ENCODE results near the gene KCNG2. TPM values are rescaled to one million over a fixed set of nuclear protein-coding genes. Genes with fewer than 3 reads are reported as not detected.
A peak's percentile ranks its signal among the peaks of the same experiment; 100 is the strongest.

Gene KCNG2
- total and polyA plus RNA-seq, 4 donors, result 1.3 to 2.2 (median 1.4) TPM

DNA sequence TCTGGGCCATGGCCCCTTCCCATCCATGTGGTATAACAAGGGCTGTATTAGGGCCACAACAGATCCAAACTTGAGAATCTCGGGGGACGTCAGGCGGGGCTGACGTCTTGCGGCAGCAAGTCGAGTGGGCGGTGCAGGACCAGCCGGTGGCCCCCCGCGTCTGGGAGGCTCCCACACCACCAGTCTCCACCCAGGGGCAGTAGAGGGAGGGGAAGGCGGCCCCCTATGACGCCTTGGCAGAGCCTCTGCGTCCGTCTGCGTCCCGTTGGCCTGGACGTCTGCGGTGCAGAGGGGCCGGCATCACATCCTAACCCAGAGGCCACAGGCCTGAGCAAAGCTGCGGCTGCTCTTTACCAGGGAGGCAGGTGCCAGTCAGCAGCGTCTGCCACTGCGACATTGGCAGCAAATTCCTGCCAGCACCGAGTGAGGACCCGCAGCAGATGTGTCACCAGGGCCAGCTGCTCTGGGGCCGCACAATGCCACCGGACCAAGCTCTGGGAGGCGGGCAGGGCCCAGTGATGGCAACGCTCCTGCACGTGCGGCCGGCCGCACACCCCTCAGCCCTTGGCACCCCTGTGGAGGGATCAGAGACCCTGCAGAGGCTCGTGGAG lies 73.8 kb downstream of the KCNG2 start:
- peaks cover 2% of the 10 kb centered on the region for H3K9me3 ChIP-seq (ENCODE audit: control insufficient read depth, insufficient read depth, low read length)
- peak in 2 of 6 donors; percentile 18 to 30 for DNase-seq (ENCODE audit: low read depth in 4 of 6, low spot score in 6 of 6)
- H3K27me3 ChIP-seq (ENCODE audit: control insufficient read depth, insufficient read depth, low read length), result no peaks in the 10 kb centered on the region
- WGBS (ENCODE audit: insufficient coverage), result 60% methylated on average over 33 of the region's 33 CpGs
- H3K27ac ChIP-seq (ENCODE audit: low read depth, low read length), result no peak overlapping the region
- peaks cover 25% of the 10 kb centered on the region for H3K4me1 ChIP-seq (ENCODE audit: control insufficient read depth, insufficient read depth, low read length)
- H3K36me3 ChIP-seq (ENCODE audit: control insufficient read depth, insufficient read depth, low read length), result peaks cover 10% of the 10 kb centered on the region
- no peak overlapping the region for H3K4me3 ChIP-seq (ENCODE audit: low read depth, low read length)

DNA sequence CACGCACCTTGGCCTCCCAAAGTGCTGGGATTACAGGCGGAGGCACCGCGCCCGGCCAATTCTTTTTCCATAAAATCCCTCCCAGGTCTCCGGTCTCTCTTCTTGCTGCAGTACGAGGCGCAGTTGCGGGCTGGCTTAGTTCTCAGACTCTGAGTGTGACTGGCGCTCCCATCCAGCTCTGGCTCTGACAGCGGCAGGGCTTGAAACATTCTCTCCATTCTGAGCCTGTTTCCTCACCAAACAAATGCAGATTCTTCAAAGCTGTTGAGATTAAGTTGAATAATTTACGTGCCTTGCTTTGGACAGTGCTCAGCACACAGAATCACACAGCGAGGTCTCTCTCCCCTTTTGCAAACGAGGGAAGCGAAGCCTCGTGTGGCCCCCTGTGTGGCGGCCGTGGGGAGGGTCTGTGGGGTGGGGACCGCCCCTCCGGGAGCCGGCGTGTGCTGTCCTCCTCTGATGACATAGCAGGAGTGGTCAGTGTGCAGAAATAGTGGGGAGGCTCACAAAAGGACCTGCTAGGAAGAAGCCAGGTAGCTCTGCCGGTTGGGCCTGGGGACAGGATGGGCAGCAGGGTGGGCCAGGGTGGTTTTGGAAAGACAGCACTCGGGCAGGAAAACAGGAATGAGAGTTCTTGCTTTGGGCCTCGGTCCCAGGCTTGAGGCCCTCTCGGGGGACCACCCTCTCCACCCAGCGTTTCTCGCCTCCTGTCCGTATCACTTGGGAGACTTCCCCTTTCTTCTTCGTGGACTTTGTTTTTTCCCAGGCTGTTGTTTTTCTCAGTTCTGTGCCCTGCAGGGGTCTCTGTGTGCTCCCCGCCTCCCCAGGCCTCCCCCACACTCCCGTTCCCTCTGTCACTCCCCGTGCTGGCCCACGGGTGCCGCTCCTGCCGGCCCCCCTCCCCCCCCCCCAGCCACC lies 75.0 kb downstream of the KCNG2 start:
- WGBS (ENCODE audit: insufficient coverage), result 42% methylated on average over 23 of the region's 36 CpGs
- no peaks in the 10 kb centered on the region for H3K27me3 ChIP-seq (ENCODE audit: control insufficient read depth, insufficient read depth, low read length)
- peaks cover 9% of the 10 kb centered on the region for H3K36me3 ChIP-seq (ENCODE audit: control insufficient read depth, insufficient read depth, low read length)
- no peak overlapping the region for H3K27ac ChIP-seq (ENCODE audit: low read depth, low read length)
- no peak overlapping the region for H3K4me3 ChIP-seq (ENCODE audit: low read depth, low read length)
- peak in 2 of 6 donors; percentile 48 to 55 for DNase-seq (ENCODE audit: low read depth in 4 of 6, low spot score in 6 of 6)
- peaks cover 2% of the 10 kb centered on the region for H3K9me3 ChIP-seq (ENCODE audit: control insufficient read depth, insufficient read depth, low read length)
- H3K4me1 ChIP-seq (ENCODE audit: control insufficient read depth, insufficient read depth, low read length), result peaks cover 35% of the 10 kb centered on the region

DNA sequence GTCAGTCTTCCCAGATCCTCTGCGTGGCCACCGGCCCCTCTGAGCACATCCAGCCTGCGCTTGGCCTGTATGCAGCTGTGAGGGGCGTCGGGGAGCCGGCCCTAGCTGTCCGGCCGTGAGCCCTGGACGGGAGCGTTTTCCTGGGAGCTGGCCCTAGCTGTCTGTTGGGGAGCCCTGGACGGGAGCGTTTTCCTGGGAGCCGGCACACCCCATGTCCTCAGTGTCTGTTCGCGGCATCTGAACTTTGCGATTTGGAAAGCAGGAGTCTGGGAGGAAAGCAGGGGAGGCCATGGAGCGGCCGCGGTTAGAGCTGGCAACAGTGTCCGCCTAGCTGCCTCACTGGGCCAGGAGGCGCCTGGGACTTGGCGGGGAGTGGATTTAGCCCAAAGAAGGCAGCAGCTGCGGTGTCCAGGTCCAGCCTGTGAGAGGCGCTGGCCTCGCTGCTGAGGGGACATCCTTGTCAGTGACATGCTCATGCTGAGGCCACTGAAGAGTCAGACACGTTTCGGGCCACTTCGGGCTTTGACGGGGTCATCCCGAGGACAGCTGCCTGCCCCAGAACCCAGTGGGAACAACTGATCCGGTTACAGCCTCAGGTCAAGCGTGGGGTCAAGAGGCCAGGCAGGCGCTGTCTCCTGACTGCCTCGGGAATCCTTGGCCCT lies 75.8 kb downstream of the KCNG2 start:
- WGBS (ENCODE audit: insufficient coverage), result 67% methylated on average over 34 of the region's 34 CpGs
- H3K27me3 ChIP-seq (ENCODE audit: control insufficient read depth, insufficient read depth, low read length), result no peaks in the 10 kb centered on the region
- no peak for DNase-seq (ENCODE audit: low read depth in 4 of 6, low spot score in 6 of 6)

DNA sequence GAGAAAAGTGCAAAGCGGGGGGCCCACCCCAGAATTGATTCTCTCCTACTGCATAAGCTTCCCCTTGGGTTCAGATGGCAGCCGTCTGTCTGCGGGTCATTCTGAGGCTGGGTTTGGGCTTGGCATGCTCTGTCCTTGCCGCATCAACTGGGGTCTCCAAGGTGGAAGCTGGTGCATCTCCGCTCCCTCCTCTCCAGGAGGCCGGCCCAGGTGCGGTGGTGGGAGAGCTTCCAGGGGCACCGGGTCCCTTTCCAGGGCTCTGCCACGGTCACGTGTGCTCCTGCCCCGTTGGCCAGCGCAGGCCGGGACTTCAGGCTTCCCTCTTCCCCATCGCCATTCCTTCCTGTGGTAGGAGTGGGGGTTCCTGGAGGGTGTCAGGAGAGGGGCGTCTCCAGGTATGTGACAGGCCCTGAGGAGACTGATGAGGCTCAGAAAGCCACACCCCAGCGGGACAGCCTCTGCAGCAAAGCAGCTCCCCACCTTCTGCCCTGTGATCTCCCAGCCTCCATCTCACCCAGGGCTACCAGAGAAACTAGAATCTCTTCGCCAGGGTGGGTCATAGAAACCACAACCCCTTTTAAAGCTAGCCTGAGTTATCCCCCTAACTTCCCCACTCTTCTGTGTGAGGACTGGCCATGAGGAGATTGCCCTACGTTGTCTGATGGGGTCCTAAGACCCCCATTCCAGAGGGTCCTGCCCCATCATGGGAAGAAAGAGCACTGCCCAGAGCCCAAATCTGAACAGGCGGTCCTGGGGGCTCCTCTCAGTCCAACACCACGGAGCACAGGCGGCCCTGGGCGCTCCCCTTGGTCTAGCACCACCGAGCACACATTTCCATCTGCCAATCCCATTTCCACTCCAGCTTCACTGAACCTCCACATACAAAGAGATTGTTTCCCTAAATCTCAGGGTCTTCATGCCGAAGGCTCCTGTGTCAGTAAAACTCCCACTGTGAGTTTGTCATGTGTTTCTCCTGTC lies 77.1 kb downstream of the KCNG2 start:
- Histone ChIP-seq H3K27me3 (ENCODE audit: control insufficient read depth, insufficient read depth, low read length) (no peaks in the 10 kb centered on the region), H3K27ac (ENCODE audit: low read depth, low read length) (no peak overlapping the region), H3K36me3 (ENCODE audit: control insufficient read depth, insufficient read depth, low read length) (peaks cover 3% of the 10 kb centered on the region), H3K4me3 (ENCODE audit: low read depth, low read length) (no peak overlapping the region), H3K9me3 (ENCODE audit: control insufficient read depth, insufficient read depth, low read length) (no peaks in the 10 kb centered on the region), H3K4me1 (ENCODE audit: control insufficient read depth, insufficient read depth, low read length) (peaks cover 38% of the 10 kb centered on the region)
- WGBS (ENCODE audit: insufficient coverage), result 89% methylated on average over 15 of the region's 24 CpGs
- DNase-seq (ENCODE audit: low read depth in 4 of 6, low spot score in 6 of 6), result no peak

More for the DNA sequence above, 75.8 kb downstream of the KCNG2 start:
- no peak overlapping the region for H3K4me3 ChIP-seq (ENCODE audit: low read depth, low read length)
- no peaks in the 10 kb centered on the region for H3K9me3 ChIP-seq (ENCODE audit: control insufficient read depth, insufficient read depth, low read length)
- peaks cover 5% of the 10 kb centered on the region for H3K36me3 ChIP-seq (ENCODE audit: control insufficient read depth, insufficient read depth, low read length)
- no peak overlapping the region for H3K27ac ChIP-seq (ENCODE audit: low read depth, low read length)
- H3K4me1 ChIP-seq (ENCODE audit: control insufficient read depth, insufficient read depth, low read length), result peaks cover 38% of the 10 kb centered on the region

DNA sequence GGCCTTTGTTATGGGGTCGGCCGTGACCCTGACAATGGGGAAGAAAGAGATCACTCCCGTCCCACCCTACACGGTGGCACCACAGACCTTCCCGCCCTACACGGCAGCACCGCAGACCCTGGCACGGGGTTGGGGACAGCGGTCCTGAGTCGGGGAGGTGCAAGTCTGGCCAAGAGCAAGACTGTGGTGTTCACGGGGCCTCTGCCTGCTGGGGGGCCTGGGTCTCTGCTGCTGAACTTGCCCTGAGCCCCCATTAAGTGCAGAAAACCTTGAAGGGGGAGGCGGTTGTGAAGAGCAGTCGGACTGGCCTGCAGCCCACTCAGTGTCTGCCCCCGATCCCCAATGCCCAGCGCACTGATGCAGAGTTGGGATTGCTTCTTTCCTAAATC lies 77.8 kb downstream of the KCNG2 start:
- no peak overlapping the region for H3K4me3 ChIP-seq (ENCODE audit: low read depth, low read length)
- no peaks in the 10 kb centered on the region for H3K9me3 ChIP-seq (ENCODE audit: control insufficient read depth, insufficient read depth, low read length)
- H3K27me3 ChIP-seq (ENCODE audit: control insufficient read depth, insufficient read depth, low read length), result no peaks in the 10 kb centered on the region
- H3K4me1 ChIP-seq (ENCODE audit: control insufficient read depth, insufficient read depth, low read length), result peaks cover 38% of the 10 kb centered on the region
- peaks cover 2% of the 10 kb centered on the region for H3K36me3 ChIP-seq (ENCODE audit: control insufficient read depth, insufficient read depth, low read length)
- WGBS (ENCODE audit: insufficient coverage), result 77% methylated on average over 14 of the region's 15 CpGs
- no peak for DNase-seq (ENCODE audit: low read depth in 4 of 6, low spot score in 6 of 6)
- H3K27ac ChIP-seq (ENCODE audit: low read depth, low read length), result no peak overlapping the region

DNA sequence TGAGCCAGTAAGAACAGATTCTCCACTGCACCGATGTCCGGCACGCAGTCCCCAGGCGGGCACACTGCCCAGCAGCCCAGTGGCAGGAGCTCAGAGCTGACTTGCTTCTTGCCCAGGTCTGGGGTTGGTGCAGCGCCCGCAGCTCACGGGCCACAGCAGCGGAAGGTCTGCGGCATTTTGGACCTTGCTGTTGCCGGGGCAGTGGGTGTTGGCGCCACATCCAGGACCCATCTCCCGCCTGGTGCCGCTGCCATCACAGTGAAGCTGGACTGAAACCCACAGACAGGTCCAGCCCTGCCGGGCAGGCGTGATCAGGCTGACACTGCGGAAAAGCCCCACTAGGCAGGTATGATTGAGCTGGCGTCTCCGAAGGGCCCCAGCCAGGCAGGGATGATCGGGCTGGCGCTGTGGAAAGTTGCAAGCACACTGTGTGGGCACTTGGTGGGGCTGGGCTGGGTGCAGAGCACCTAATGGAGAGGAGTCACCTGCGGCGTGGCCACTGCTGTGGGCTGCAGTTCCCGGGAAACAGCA lies 78.3 kb downstream of the KCNG2 start:
- Histone ChIP-seq H3K4me3 (ENCODE audit: low read depth, low read length) (no peak overlapping the region), H3K27me3 (ENCODE audit: control insufficient read depth, insufficient read depth, low read length) (no peaks in the 10 kb centered on the region), H3K36me3 (ENCODE audit: control insufficient read depth, insufficient read depth, low read length) (peaks cover 2% of the 10 kb centered on the region), H3K4me1 (ENCODE audit: control insufficient read depth, insufficient read depth, low read length) (peaks cover 34% of the 10 kb centered on the region), H3K27ac (ENCODE audit: low read depth, low read length) (no peak overlapping the region), H3K9me3 (ENCODE audit: control insufficient read depth, insufficient read depth, low read length) (no peaks in the 10 kb centered on the region)
- 78% methylated on average over 23 of the region's 23 CpGs for WGBS (ENCODE audit: insufficient coverage)
- no peak for DNase-seq (ENCODE audit: low read depth in 4 of 6, low spot score in 6 of 6)

DNA sequence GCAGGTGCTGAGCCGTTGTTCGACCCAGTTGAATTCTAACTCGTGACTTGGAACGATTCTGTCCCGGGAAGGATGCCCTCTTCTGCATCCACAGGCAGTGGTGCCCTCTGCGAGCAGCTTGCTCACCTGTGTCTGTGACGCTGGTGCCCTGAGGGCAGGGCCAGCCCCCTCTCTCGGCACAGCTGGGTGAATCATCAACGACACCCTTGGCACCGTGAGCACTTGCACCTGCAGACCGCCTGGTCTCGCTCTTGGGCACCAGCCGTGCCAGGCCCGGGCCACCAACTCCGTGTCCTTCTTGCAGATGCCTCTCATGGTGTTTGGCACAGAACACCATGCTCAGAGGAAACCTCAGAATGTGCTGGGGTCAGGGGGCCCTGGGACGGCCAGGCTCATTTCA lies 78.8 kb downstream of the KCNG2 start:
- no peak for DNase-seq (ENCODE audit: low read depth in 4 of 6, low spot score in 6 of 6)
- H3K4me3 ChIP-seq (ENCODE audit: low read depth, low read length), result no peak overlapping the region
- WGBS (ENCODE audit: insufficient coverage), result 82% methylated on average over 16 of the region's 16 CpGs
- H3K4me1 ChIP-seq (ENCODE audit: control insufficient read depth, insufficient read depth, low read length), result peaks cover 29% of the 10 kb centered on the region
- no peaks in the 10 kb centered on the region for H3K27me3 ChIP-seq (ENCODE audit: control insufficient read depth, insufficient read depth, low read length)
- no peak overlapping the region for H3K27ac ChIP-seq (ENCODE audit: low read depth, low read length)
- peaks cover 2% of the 10 kb centered on the region for H3K36me3 ChIP-seq (ENCODE audit: control insufficient read depth, insufficient read depth, low read length)
- H3K9me3 ChIP-seq (ENCODE audit: control insufficient read depth, insufficient read depth, low read length), result no peaks in the 10 kb centered on the region

DNA sequence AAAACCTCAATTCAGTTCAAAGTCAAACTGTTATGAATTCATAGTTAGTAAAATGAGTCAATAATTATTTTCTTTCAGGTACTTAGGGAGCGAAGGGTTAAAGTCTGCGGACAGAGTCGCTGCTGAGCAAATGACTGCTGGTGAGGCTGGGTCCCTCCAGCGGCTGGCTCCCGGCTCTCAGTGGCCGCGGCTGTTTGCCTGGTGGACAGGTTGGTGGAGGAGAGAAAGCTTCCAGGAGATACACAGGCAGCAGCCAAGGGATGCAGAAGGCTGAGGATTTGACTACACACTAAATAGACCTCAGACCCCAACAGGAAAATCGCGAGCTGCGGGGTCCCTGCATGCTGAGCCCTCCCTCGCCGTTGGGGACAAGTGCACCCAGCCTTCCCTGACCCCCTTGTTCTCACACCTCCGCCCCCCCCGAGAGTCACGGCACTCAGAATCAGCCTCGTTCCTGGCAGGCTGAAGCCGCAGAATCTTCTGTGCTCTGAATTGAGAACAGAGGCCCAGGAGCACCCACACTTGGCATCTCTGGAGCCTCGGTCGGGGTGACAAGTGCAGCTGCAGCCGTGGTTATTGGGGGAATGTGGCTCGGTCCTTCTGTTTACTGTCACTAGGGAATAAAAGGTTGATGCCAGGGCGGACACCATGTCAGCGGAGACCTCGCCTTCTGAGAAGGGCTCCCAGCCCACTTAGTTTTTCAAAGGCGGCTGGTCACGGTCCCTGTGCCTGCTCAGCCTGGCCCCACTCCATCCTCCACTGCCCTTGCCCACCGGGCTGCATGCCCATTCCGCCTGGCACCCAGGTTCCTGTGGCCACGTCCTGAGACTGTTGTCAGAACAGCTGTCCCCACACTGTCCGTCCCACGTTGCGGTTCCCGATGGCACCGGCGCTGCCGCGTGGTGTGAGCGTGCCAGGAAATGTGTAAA lies 79.7 kb downstream of the KCNG2 start:
- Histone ChIP-seq H3K36me3 (ENCODE audit: control insufficient read depth, insufficient read depth, low read length) (peaks cover 2% of the 10 kb centered on the region), H3K9me3 (ENCODE audit: control insufficient read depth, insufficient read depth, low read length) (no peaks in the 10 kb centered on the region), H3K27ac (ENCODE audit: low read depth, low read length) (no peak overlapping the region), H3K4me1 (ENCODE audit: control insufficient read depth, insufficient read depth, low read length) (peaks cover 24% of the 10 kb centered on the region), H3K27me3 (ENCODE audit: control insufficient read depth, insufficient read depth, low read length) (no peaks in the 10 kb centered on the region), H3K4me3 (ENCODE audit: low read depth, low read length) (no peak overlapping the region)
- 33% methylated on average over 31 of the region's 38 CpGs for WGBS (ENCODE audit: insufficient coverage)
- DNase-seq (ENCODE audit: low read depth in 4 of 6, low spot score in 6 of 6), result peak in 2 of 6 donors; percentile 34 to 60

Data from spinal cord (tissue), 10 donors.